Hematopoietic multipotent progenitor cell treated with erythropoietin and hydrocortisone succinate and interleukin-3 and kit ligand, for 17 days (in vitro differentiated cells): Measurements from ENCODE around the gene WDR37.
"Not testable (repeated sequence)": the region's sequence is repeated elsewhere in the genome, so short reads cannot be mapped to it uniquely, and the experiment has no call there.

ENCODE experiments used
- DNase-seq: peaks from one replicate; pipeline ENCODE4 v3.0.0-alpha.2; 2015; ENCODE audit warnings: low spot score

The WDR37 gene

DNA sequence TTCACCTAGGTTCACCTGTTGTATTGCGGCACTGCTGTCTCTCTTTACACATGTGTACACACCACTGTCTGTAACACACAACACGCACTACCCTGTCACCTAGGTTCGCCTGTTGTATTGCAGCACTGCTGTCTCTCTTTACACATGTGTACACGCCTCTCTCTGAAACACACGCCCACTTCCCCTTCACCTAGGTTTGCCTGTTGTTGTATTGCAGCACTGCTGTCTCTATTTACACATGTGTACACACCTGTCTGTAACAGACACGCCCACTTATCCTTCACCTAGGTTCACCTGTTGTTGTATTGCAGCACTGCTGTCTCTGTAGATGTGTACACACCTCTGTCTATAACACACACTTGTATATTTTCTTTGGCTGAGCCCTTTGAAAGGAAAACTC lies 51.5 kb downstream of the WDR37 start:
- no peak for DNase-seq

DNA sequence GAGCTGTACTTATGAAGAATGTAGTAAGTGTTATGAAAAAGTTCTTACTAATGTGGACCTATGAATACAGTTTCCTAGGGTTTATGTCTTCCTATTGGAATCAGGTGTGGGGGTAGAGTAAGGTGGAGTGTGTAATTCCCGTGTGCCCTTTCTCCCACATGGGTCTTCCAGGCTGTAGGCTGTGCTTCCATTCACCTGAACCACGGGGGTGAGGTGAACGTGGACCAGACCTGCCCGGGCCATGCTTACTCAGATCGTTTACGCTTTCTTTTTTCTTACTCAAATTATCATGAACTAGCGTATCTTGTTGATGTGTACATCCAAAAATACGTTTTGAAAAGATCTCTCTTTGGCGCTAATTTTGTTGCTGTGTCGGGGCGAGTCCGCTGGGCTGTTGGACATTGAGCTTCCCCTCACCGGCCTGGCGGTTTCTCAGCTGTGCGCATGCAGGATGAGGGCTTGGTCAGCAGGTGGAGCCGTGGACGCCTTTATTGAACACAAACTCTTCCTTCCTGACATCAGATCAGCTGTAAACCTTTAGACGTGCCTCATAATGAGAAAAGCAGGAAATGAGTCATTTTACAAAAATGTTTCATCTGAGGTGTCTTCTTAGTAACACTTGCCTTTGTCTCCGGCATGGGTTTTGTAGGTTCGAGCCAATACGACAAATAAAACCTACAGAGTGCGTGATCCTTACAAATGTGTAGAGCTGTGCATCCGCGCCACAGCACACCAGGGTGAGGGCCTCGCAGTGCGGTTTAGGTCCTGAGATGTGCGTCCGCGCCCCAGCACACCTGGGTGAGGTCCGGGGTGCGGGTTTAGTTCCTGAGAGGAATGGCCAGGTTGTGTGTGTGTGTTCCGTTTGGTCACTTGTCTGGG lies 53.8 kb downstream of the WDR37 start:
- DNase-seq, result no peak

- no peak for DNase-seq
Observed at GRCh38 chr10:1110674-1111119, 54.5 kb downstream of the WDR37 start.

- DNase-seq, result no peak
Observed at GRCh38 chr10:1114315-1114714, 58.1 kb downstream of the WDR37 start.

DNA sequence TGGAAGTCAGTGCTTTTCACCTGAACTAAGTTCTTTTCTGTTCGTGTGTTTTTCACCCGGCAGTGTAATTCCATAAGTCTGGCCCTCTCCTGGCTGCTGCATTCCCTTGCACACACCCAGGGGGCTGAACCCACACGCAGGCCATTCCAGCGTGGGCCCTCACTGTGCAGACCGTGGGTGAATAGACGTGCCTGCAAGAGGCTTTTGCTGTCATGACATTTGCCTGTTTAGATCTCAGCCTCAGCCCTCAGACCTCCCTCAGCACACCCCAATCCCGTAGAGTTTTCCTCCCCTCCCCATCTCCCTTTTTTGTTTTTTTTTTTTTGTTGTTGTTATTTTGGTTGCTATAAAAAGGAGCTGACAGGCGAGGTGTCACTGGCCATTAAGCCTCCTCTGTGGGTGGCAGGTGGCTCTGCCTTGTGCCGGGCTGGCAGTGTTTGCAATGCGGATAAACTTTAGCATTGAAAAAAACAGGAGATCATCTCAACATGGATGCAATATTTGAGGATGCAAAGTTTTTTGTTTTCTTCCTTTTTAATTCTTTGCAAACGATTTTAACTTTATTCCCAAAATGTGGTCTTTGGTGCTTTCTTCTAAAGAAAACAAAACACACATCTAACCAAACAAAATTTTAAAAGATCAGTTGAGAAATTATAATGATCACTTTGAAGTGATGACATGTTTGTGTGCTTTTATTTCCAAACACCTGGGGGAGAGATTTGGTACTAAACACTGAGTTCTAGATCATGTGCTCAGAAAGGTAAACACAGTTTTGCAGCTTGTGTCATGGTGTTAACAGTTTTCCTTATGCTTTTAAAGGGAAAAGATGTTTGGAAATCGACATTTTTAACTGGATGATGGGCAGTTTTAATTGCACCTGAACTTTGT lies 58.8 kb downstream of the WDR37 start:
- DNase-seq, result no peak

- DNase-seq, result no peak
Observed at GRCh38 chr10:1115607-1115955, 59.4 kb downstream of the WDR37 start.

GRCh38 chr10:1116051-1116450 lies 59.9 kb downstream of the WDR37 start:
- no peak for DNase-seq

- DNase-seq, result no peak
Observed at GRCh38 chr10:1116696-1117280, 60.6 kb downstream of the WDR37 start.

DNA sequence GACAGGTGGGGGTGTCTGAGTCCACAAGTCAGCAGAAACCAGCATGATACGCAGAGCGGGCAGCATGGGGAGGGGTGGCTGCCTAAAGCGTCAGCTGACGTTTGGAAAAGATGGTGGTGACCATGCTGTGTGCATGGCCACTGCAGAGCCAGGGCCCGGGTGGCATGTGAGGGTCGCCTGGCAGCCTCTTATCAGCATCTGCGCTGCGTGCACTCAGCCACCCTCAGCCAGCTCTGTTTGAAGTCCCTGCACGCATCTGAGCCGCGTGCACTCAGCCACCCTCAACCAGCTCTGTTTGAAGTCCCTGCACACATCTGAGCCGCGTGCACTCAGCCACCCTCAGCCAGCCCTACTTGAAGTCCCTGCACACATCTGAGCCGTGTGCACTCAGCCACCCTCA lies 61.5 kb downstream of the WDR37 start:
- DNase-seq, result no peak

DNA sequence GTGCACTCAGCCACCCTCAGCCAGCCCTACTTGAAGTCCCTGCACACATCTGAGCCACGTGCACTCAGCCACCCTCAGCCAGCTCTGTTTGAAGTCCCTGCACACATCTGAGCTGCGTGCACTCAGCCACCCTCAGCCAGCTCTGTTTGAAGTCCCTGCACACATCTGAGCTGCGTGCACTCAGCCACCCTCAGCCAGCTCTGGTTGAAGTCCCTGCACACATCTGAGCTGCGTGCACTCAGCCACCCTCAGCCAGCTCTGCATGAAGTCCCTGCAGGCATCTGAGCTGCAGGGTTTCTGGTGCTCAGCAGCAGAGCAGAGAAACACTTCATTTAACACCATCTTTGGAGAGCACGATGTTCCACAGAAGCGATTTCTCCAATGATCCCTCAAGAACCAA lies 62.1 kb downstream of the WDR37 start:
- not testable (repeated sequence) for DNase-seq

GRCh38 chr10:1119027-1119426 lies 62.8 kb downstream of the WDR37 start:
- no peak for DNase-seq

- no peak for DNase-seq
Observed at GRCh38 chr10:1119501-1119900, 63.3 kb downstream of the WDR37 start.

DNA sequence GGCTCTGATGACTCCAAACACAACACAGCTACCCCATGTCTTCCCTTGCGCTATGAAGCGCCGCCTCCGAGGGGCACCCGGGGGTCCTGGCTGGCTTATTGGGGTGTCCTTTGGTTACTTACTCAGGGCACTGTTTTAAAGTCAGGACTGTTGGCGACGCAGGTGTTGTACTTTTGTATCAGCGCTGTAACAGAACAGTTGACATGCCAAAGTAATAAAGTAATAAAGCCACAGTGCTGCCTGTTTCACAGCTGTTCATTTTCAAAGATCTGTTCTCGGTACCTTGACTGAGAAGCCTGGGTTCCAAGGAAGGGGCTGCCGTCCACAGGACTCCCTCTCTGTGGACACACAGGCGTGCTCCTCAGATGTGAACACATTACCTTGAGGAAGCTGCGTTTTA lies 64.1 kb downstream of the WDR37 start:
- no peak for DNase-seq

DNA sequence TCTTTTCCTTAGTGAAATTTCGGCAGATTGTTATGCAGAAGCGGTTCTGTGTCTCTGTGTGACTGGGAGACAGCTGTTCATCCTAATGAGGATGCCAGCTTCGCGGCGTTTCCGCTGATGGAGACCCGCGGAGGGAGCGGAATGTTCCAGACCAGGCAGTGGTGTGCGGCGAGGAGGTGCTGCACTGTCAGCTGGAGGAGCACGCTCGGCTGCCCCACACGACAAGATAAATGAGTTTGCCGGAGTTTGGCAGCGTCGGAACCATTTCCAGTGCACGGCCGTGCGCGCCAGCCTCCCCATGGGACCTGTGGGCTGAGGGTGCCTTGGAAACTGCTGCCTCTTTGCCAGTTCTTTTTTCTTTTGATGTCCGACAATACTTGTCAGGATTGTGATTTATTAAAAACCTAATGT lies 64.6 kb downstream of the WDR37 start:
- DNase-seq, result no peak

GRCh38 chr10:1121271-1121970 lies 65.2 kb downstream of the WDR37 start:
- DNase-seq, result no peak

DNA sequence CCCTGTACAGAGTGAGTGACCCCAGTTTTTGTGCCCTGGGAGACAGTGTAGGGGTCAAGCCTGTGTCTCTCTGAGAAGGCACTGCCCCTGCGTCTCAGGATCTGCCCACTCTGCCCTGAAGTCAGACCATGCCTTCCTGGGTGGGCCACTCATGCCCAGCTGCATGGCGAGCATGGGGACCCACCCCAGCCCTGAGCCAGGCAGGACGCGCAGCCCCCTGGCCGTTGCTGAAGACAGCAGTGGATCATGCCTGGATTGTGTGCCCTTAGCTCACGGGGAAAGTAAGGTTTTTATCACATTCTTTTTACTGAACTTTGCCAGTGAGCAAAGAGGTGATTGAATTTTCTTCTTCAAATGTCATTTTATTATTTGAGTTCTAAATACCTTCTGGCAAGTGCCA lies 66.2 kb downstream of the WDR37 start:
- no peak for DNase-seq

- DNase-seq, result no peak
Observed at GRCh38 chr10:1123198-1123597, 67.0 kb downstream of the WDR37 start.

GRCh38 chr10:1123972-1124371 lies 67.8 kb downstream of the WDR37 start:
- no peak for DNase-seq

- no peak for DNase-seq
Observed at GRCh38 chr10:1124796-1125195, 68.6 kb downstream of the WDR37 start.

DNA sequence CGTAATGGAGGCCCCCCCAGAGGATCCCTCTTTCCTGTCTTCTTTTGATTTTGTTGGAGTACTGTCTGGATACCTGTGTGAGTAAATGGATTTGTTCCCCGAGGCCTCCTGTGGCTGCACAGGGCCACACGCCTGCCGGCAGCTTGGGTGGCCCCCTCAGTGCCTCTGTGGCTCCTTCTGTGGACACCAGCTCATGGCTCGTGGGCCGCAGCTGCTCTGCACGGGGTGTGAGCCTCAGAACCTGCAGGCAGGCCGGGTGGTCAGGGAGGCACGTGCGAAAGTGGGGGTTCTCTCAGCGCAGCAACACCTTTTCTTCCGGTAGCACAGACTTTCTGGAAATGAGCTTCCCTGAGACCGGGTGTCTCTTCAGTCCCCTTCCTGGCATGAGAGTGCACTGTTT lies 70.3 kb downstream of the WDR37 start:
- DNase-seq, result no peak

DNA sequence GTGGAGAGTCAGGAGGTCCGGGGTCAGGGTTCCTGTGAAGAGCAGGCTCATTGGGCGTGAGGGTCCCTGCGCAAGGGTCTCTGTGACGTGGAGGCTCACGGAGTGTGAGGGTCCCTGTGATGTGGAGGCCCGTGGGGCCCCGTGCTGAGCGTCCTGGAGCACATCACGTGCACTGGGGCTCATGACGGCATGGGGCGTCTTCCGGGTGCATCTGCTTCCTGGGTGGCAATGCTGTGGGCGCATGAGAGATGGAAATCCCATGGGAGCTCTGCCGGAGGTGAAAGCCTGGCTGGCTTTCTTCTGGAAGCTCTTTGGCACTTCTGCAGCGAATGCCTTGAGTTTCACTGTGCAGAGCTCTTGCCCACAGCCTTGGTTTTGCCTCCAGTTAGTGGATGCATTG lies 71.4 kb downstream of the WDR37 start:
- DNase-seq, result no peak

DNA sequence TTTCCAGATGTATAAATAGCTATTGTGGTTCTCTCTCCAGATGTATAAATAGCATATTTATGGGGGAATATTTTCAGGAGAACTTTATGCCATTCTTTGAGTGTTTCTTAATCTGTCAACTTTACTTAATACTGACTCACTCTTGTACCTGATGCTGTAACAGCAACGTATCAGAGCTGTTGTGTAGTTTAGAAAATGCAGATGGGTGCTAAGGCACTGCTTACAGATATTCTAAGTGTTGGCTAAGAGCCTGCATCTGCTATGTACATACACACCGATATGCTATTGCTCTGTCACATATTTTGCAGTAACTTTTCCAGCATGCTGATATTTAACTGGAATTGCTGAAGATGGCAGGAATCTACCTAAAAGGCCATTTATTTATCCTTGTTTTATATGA lies 71.9 kb downstream of the WDR37 start:
- no peak for DNase-seq
